Measurements from ENCODE around the gene PCBP2. TPM values are rescaled to one million over a fixed set of nuclear protein-coding genes. Genes with fewer than 3 reads are reported as not detected.
A peak's percentile ranks its signal among the peaks of the same experiment; 100 is the strongest.

PCBP2 gene
- total and polyA plus RNA-seq, 4 donors, result 363 to 697 (median 557) TPM

DNA sequence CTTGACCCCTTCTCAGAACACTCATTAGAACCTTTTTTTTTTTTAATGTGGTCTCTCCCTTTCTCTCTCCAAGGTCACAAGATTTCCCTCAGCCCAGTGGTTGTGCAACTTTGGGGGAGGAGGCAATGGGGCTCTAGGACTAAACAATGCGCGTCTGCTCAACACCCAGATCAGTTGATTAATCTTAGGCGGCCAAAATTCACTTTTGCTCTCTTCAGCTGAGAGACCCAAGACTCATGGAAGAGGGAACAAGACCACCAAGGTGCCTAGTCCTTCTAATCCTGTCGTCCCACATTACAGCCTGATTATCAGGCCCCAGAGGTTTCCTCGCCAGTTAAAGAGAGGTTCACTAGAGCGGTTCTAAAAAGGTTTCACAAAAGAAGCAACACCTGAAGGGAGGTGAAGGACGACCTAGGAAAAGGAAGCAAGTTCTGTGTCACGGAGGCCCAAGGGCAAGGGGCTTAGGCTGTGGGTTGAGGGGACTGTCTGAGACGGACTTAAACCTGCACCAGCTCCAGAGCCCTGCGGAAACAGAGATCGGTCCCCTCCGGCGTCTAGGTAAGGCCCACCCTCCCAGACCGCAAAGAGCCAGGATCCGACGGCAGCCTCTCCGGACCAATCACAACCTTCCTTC is 48.4 kb downstream of the PCBP2 start:
- TF ChIP-seq, protein P1, sequence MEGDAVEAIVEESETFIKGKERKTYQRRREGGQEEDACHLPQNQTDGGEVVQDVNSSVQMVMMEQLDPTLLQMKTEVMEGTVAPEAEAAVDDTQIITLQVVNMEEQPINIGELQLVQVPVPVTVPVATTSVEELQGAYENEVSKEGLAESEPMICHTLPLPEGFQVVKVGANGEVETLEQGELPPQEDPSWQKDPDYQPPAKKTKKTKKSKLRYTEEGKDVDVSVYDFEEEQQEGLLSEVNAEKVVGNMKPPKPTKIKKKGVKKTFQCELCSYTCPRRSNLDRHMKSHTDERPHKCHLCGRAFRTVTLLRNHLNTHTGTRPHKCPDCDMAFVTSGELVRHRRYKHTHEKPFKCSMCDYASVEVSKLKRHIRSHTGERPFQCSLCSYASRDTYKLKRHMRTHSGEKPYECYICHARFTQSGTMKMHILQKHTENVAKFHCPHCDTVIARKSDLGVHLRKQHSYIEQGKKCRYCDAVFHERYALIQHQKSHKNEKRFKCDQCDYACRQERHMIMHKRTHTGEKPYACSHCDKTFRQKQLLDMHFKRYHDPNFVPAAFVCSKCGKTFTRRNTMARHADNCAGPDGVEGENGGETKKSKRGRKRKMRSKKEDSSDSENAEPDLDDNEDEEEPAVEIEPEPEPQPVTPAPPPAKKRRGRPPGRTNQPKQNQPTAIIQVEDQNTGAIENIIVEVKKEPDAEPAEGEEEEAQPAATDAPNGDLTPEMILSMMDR (IDR thresholded peaks at IDR 0.05; ENCODE audit: control extremely low read depth, extremely low read depth), result no peak
- Histone ChIP-seq H3K36me3 (ENCODE audit: control insufficient read depth in 4 of 4, insufficient read depth in 4 of 4, low read length in 4 of 4) (peaks cover 0 to 10% (median 5%) of the 10 kb centered on the region in 4 donors), H3K9me3 (ENCODE audit: control insufficient read depth in 4 of 4, insufficient read depth in 3 of 4, low read length in 3 of 4) (no peaks in the 10 kb centered on the region), H3K27me3 (ENCODE audit: control insufficient read depth in 3 of 3, insufficient read depth in 3 of 3, low read length in 2 of 3) (no peaks in the 10 kb centered on the region), H3K27ac (ENCODE audit: low read depth in 1 of 2, low read length in 1 of 2) (peak overlapping the region; percentile 97 to 99), H3K4me3 (peak overlapping the region; percentile 55), H3K4me1 (ENCODE audit: control insufficient read depth in 5 of 5, insufficient read depth in 5 of 5, low read length in 5 of 5) (peaks cover 5 to 56% (median 24%) of the 10 kb centered on the region in 5 donors), H3K9ac (ENCODE audit: insufficient read depth in 1 of 2, low read length in 2 of 2) (peak overlapping the region; percentile 88 to 98)
- peak; percentile 75 to 91 (median 91) for DNase-seq
- WGBS, 2 donors, result 1% methylated on average over 17 of the region's 17 CpGs
- ATAC-seq (ENCODE audit: insufficient read depth, low FRiP score), result no peak

DNA sequence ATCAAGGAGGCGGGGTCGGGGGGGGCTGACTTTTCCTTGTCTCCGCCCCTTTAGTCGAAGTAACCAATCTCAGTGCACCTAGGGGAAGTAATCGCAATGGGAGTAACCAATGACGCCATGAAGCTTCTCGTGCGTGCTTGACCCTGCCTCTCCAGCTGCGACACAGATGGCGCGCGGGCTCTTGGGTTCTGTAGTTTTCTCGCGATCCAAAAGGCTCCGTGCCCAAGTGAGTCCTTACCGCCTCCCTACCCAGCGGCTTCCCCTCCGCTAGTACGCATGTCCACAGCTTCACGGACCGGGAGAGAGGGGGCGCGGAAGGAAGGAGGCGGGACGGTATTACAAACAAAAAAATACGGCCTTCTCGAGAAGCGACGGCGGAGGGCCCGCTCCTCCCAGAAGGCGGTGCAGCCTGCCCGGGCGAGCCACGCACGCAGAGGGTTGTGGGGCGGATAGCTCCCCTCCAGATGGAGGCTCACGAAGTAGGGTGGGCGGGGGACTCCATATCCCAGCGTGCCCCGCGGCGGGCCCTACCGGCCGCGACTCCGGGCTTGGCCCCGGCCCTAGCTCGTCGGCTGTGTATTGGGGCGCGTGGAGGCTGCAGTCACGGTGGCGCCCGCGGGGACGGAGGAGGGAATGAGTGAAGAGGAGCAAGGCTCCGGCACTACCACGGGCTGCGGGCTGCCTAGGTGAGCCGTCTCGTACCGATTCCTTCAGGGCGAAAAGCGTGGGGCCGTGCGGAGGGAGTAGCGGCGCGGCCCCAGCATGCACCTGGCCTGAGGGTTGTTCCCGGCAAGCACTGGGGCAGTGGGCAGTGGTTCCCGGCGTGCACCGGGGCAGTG is 49.1 kb downstream of the PCBP2 start, which contains the start of gene TARBP2:
Gene TARBP2, plus strand, starts transcription at position 508 of the 839 bp plus-strand sequence. Its CDS starts 126 bp downstream, at position 634.
- Histone ChIP-seq H3K4me3 (peak within 1 kb of the TSS; percentile 63), H3K9ac (ENCODE audit: insufficient read depth in 1 of 2, low read length in 2 of 2) (peak within 1 kb of the TSS; percentile 88 to 98), H3K36me3 (ENCODE audit: control insufficient read depth in 4 of 4, insufficient read depth in 4 of 4, low read length in 4 of 4) (peaks cover 0 to 17% (median 8%) of the 10 kb centered on the region in 4 donors), H3K9me3 (ENCODE audit: control insufficient read depth in 4 of 4, insufficient read depth in 3 of 4, low read length in 3 of 4) (no peaks in the 10 kb centered on the region), H3K27me3 (ENCODE audit: control insufficient read depth in 3 of 3, insufficient read depth in 3 of 3, low read length in 2 of 3) (no peaks in the 10 kb centered on the region), H3K4me1 (ENCODE audit: control insufficient read depth in 5 of 5, insufficient read depth in 5 of 5, low read length in 5 of 5) (peaks cover 5 to 50% (median 19%) of the 10 kb centered on the region in 5 donors), H3K27ac (ENCODE audit: low read depth in 1 of 2, low read length in 1 of 2) (peak within 1 kb of the TSS; percentile 97 to 99)
- TF ChIP-seq, protein P1 (IDR thresholded peaks at IDR 0.05; ENCODE audit: control extremely low read depth, extremely low read depth), result no peak
- DNase-seq, result peak; percentile 99 to 100 (median 100)
- ATAC-seq (ENCODE audit: insufficient read depth, low FRiP score), result peak; percentile 89
- WGBS, 2 donors, result 0% methylated on average over 70 to 74 of the region's 74 CpGs

DNA sequence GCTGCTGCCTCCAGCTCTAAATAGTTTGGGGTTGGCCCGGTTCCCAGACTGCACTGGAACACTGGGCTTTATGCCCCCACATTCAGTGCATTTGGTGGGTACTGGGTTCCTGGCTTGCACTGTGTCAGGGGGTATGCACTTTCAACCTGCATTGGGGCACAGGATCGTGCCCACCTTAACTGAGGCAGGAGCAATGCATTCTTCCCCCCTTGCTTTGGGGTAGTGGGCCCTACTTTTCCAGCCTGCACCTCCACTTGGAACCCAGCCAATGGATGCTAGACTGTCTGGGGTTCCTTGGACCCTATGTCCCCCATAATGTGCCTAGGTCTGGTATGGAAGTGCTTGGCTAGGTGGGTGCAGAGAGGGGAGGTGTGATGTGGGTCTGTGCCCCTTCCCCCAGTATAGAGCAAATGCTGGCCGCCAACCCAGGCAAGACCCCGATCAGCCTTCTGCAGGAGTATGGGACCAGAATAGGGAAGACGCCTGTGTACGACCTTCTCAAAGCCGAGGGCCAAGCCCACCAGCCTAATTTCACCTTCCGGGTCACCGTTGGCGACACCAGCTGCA is 49.8 kb downstream of the PCBP2 start:
- Histone ChIP-seq H3K27me3 (ENCODE audit: control insufficient read depth in 3 of 3, insufficient read depth in 3 of 3, low read length in 2 of 3) (no peaks in the 10 kb centered on the region), H3K4me3 (peak overlapping the region; percentile 33), H3K4me1 (ENCODE audit: control insufficient read depth in 5 of 5, insufficient read depth in 5 of 5, low read length in 5 of 5) (peaks cover 5 to 43% (median 15%) of the 10 kb centered on the region in 5 donors), H3K9me3 (ENCODE audit: control insufficient read depth in 4 of 4, insufficient read depth in 3 of 4, low read length in 3 of 4) (no peaks in the 10 kb centered on the region), H3K9ac (ENCODE audit: insufficient read depth in 1 of 2, low read length in 2 of 2) (peak overlapping the region in 1 of 2 donors; percentile 75), H3K36me3 (ENCODE audit: control insufficient read depth in 4 of 4, insufficient read depth in 4 of 4, low read length in 4 of 4) (peaks cover 0 to 23% (median 8%) of the 10 kb centered on the region in 4 donors), H3K27ac (ENCODE audit: low read depth in 1 of 2, low read length in 1 of 2) (peak overlapping the region; percentile 56 to 99)
- DNase-seq, result no peak
- ATAC-seq (ENCODE audit: insufficient read depth, low FRiP score), result no peak
- TF ChIP-seq, protein P1 (IDR thresholded peaks at IDR 0.05; ENCODE audit: control extremely low read depth, extremely low read depth), result no peak
- 59 to 67% methylated on average over 10 of the region's 10 CpGs for WGBS, 2 donors

Measured in lung (tissue), 12 donors.